RWPE1 (cell line): ENCODE data around the gene MYRFL.

Source experiments
- CTCF ChIA-PET: fragments of 350-600 bp; sonication (Branson Sonifier 250); formaldehyde crosslinking; extraction: SDS; loops from one replicate; lab custom pipeline; 2021; lab: Yijun Ruan, JAX
- POLR2A ChIA-PET: fragments of 400-600 bp; formaldehyde crosslinking; extraction: SDS; loops from one replicate; lab custom pipeline; 2020; ENCODE audit warnings: antibody characterized with exemption; ENCODE audit not compliant: low non-redundant PET; lab: Yijun Ruan, JAX
- DNase-seq: peaks from one replicate; pipeline ENCODE4 v3.0.0; 2012; ENCODE audit warnings: low spot score
- H3K27ac ChIP-seq: fragments of 450-650 bp; 2 replicates; pipeline ENCODE4 v1.5.1; 2017
- CTCF ChIP-seq: fragments of 450-650 bp; conservative IDR thresholded peaks from 2 replicates; pipeline ENCODE4 v1.5.1; 2017; ENCODE audit warnings: low read depth, mild to moderate bottlenecking

Gene MYRFL

GRCh38 chr12:69969011-69969410, 144.0 kb downstream of the MYRFL start:
- no peak for DNase-seq
- POLR2A ChIA-PET, result no interaction called here
- H3K27ac ChIP-seq, result no peak overlapping the region
- CTCF ChIA-PET, result no interaction called here
- no peak for TF ChIP-seq CTCF

GRCh38 chr12:69972136-69972535, 147.1 kb downstream of the MYRFL start:
- DNase-seq, result no peak
- TF ChIP-seq CTCF, result no peak
- H3K27ac ChIP-seq, result no peak overlapping the region
- ChIA-PET POLR2A (no interaction called here), CTCF (no interaction called here)

GRCh38 chr12:69978020-69978419, 153.0 kb downstream of the MYRFL start:
- DNase-seq, result no peak
- H3K27ac ChIP-seq, result no peak overlapping the region
- ChIA-PET CTCF (no interaction called here), POLR2A (no interaction called here)
- no peak for TF ChIP-seq CTCF

GRCh38 chr12:69981881-69982475, 157.0 kb downstream of the MYRFL start:
- POLR2A ChIA-PET, result no interaction called here
- CTCF ChIA-PET, result interaction anchor here (0.6 kb wide), 1 partner anchor 706 kb away, joined by 3 read pairs; no protein-coding TSS in a partner anchor

GRCh38 chr12:69984241-69984640, 159.2 kb downstream of the MYRFL start:
- ChIA-PET POLR2A (no interaction called here), CTCF (no interaction called here)
- H3K27ac ChIP-seq, result no peak overlapping the region
- no peak for DNase-seq
- TF ChIP-seq CTCF, result no peak

More at GRCh38 chr12:69981881-69982475, 157.0 kb downstream of the MYRFL start:
- TF ChIP-seq CTCF, result no peak
- H3K27ac ChIP-seq, result no peak overlapping the region
- DNase-seq, result no peak

- ChIA-PET POLR2A (no interaction called here), CTCF (no interaction called here)
- H3K27ac ChIP-seq, result no peak overlapping the region
- DNase-seq, result peak; percentile 9
- 0 out of 2 replicates have a peak, but pooled peaks have one; percentile 22 for TF ChIP-seq CTCF
Observed at GRCh38 chr12:69985656-69986055, 160.6 kb downstream of the MYRFL start.
